GM12801 (cell line): ENCODE measurements around the gene PLCL2.

ENCODE experiments used
- TF ChIP-seq, protein P1 (sequence below): IDR thresholded peaks from one replicate; pipeline ENCODE4 v1.5.1; 2011; ENCODE audit warnings: control low read depth; ENCODE audit not compliant: insufficient read length; ENCODE audit errors: extremely low read depth

PLCL2 gene

GRCh38 chr3:16877911-16878310, 6.8 kb upstream of the PLCL2 start:
- TF ChIP-seq, protein P1, sequence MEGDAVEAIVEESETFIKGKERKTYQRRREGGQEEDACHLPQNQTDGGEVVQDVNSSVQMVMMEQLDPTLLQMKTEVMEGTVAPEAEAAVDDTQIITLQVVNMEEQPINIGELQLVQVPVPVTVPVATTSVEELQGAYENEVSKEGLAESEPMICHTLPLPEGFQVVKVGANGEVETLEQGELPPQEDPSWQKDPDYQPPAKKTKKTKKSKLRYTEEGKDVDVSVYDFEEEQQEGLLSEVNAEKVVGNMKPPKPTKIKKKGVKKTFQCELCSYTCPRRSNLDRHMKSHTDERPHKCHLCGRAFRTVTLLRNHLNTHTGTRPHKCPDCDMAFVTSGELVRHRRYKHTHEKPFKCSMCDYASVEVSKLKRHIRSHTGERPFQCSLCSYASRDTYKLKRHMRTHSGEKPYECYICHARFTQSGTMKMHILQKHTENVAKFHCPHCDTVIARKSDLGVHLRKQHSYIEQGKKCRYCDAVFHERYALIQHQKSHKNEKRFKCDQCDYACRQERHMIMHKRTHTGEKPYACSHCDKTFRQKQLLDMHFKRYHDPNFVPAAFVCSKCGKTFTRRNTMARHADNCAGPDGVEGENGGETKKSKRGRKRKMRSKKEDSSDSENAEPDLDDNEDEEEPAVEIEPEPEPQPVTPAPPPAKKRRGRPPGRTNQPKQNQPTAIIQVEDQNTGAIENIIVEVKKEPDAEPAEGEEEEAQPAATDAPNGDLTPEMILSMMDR: no peak

- TF ChIP-seq, protein P1: no peak
These were observed 2.7 kb upstream of the PLCL2 start for GRCh38 chr3:16881896-16882630.

DNA sequence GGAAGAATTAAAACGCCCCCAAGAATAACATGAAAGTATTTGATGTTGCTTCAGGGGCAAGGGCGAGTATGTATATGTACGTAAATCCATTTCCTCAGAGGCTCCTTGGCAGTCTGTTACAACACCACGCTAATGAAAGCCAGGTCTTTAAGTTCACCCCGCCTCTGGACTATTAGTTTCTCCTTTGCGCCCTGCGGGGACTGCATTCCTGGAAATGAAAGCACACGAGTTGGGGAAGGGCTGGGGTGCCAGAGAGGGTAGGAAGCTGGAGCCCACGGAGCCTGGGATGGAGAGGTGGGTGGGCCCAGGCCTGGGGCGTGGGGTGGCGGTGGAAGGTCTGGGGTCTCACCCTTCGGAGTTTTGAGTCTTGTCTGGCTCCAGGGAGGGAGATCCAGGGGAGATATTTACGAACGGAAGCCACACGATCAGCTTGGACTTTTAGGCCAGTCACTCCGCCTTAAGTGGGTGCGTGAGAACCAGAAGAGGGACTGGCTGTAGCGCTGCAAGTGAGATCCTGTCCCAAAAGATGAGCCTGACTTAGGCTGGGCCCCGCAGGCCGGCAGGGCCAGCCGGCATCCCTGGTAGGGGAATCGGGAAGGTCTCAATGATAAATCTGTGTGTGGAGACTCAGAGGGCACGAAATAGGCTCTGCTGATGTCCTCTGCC, 1.6 kb upstream of the PLCL2 start:
- TF ChIP-seq, protein P1: no peak

GRCh38 chr3:16883723-16884083, 1.1 kb upstream of the PLCL2 start:
- TF ChIP-seq, protein P1: no peak

DNA sequence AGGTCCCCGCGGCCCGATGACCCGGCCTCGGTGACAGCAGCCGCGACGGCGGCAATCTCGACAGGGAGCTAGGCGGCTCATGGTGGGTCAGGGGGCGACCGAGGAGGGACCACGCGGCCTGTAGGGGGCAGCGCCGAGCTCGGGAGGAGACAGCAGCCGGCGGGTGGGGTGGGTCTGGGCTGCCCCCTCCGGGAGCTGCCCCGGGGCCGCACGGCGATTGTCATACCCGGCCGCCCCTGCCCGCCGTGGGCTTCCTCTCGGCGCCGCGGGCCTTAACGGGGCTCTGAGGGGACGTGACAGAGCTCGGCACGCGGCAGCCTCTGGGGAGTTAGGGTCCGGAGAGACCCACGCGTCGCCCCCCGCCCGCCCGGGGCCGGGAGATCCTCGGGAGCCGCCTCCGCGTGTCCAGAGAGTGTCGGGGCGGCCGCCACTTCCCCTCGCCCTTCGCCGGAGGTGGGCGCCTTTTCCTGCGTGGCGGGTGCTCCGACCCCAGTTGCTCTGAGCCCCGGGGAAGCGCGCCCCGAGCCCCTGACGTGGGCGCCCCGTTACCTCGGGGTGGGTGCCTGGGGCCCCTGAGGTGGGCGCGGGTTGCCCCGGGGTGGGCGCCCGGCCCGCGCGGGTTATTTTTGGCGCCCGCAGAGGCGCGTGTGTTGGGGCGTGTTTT, 539 bp upstream of the PLCL2 start:
- TF ChIP-seq, protein P1: no peak

DNA sequence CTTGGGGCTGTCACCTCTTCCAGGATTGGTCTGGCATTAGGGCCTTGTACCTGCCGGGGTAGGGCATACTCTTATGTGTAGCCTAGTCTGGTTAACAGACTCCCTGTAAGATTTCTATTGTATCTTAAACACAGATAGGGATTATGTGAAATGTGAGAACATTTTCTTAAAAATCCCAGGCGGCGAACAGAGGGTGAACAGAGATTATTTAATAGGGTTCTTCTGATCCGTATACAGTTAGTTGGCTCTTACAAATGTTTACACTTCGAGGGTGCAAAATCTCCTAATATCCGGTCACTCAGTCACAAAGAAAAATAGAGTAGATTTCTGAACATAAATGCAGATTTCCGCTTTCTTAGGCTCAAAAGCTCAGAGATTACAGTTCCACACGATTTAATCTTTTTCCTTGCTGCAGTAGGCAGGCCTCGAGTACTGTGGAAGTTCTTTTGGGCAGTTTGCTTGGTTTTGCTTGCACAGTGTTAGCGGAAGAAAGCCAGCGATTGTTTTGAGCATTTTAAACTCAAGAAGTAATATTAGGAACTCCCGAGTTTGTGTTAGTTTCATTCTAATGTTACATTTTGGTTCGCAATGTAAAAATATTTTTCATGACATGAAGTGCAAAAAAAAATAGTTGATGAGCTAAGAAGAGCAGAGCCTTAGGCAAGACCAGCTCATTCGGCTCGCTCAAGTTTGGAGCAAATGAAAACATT, 993 bp downstream of the PLCL2 start:
- TF ChIP-seq, protein P1: no peak

DNA sequence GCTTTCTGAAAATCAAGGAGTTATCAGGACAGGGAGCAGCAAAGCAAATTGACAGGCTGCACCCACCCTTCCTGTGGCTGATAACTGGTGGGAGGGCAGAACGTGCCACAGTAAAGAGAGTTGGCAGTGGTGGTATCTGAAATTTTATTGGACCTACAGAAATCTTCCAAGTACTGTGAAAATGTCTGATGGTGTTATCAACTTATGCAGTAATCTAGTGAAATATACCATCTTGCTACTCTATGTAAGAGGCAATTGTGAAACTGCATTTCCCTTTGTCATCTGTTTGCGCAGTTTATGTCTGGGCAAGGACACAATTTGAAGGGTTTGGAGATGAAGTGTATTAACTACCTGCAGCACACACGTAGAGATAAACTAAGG, 1.5 kb downstream of the PLCL2 start:
- TF ChIP-seq, protein P1: no peak
